Measurements from ENCODE around the gene TAS2R16. TPM values are rescaled to one million over a fixed set of nuclear protein-coding genes. Genes with fewer than 3 reads are reported as not detected.
"Not testable (repeated sequence)": the region's sequence is repeated elsewhere in the genome, so short reads cannot be mapped to it uniquely, and the experiment has no call there.

The TAS2R16 gene
- total RNA-seq, 1 donor = not detected

DNA sequence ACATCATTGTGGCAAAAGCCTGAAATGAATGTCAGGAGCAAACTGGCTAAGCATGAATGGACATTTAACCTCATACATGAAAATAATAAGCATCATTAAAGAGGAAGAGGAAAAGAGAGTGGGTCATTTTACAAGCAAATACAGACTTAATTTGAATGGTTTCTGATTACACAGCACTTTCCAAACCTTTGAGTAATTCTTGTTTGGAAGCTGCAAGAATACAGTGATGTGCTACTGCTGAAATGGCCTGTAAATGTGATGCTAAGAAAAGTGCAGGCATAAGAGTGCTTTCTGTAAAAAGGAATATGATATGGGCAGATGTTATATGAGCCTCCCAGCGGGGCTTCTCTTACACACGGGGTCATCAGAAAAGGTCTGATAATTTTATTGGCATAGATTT is 30.2 kb downstream of the TAS2R16 start:
- no peak for DNase-seq (ENCODE audit: low read depth)
- TF ChIP-seq, protein P1, sequence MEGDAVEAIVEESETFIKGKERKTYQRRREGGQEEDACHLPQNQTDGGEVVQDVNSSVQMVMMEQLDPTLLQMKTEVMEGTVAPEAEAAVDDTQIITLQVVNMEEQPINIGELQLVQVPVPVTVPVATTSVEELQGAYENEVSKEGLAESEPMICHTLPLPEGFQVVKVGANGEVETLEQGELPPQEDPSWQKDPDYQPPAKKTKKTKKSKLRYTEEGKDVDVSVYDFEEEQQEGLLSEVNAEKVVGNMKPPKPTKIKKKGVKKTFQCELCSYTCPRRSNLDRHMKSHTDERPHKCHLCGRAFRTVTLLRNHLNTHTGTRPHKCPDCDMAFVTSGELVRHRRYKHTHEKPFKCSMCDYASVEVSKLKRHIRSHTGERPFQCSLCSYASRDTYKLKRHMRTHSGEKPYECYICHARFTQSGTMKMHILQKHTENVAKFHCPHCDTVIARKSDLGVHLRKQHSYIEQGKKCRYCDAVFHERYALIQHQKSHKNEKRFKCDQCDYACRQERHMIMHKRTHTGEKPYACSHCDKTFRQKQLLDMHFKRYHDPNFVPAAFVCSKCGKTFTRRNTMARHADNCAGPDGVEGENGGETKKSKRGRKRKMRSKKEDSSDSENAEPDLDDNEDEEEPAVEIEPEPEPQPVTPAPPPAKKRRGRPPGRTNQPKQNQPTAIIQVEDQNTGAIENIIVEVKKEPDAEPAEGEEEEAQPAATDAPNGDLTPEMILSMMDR (IDR thresholded peaks at IDR 0.05; ENCODE audit: insufficient read depth, low read depth, low read length) = no peak
- H3K4me3 ChIP-seq (ENCODE audit: low read depth, low read length) = no peak overlapping the region

DNA sequence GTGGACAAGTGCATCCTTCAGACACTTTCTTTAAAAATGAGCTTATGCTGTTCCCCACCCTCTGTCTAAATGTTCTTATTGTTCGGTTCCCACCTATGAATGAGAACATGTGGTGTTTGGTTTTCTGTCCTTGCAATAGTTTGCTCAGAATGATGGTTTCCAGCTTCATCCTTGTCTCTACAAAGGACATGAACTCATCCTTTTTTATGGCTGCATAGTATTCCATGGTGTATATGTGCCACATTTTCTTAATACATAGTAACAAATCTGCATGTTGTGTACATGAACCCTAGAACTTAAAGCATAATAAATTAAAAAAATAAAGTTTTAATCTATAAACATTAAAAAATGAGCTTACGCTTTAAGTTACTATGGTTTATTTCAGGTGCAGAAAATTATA is 41.8 kb downstream of the TAS2R16 start:
- DNase-seq (ENCODE audit: low read depth) = not testable (repeated sequence)

DNA sequence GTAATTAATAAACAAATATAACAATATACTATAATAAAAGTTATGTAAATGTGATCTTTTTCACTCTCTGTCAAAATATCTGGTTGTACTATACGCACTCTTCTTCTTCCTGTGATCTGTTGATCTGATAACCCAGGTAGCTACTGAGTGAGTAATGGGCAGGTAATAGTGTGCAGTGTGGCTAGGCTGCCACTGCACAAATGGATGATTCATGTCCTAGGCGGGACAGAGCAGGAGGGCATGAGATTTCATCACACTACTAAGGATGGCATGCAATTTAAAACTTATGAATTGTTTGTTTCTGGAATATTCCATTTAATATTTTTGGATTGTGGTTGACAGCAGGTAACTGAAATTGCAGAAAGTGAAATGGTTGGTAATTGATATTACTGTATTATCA is 44.5 kb downstream of the TAS2R16 start:
- H3K4me3 ChIP-seq (ENCODE audit: low read depth, low read length) = no peak overlapping the region
- no peak for DNase-seq (ENCODE audit: low read depth)
- TF ChIP-seq, protein P1 (IDR thresholded peaks at IDR 0.05; ENCODE audit: insufficient read depth, low read depth, low read length) = no peak

More for the DNA sequence above, 41.8 kb downstream of the TAS2R16 start:
- H3K4me3 ChIP-seq (ENCODE audit: low read depth, low read length) = not testable (repeated sequence)

DNA sequence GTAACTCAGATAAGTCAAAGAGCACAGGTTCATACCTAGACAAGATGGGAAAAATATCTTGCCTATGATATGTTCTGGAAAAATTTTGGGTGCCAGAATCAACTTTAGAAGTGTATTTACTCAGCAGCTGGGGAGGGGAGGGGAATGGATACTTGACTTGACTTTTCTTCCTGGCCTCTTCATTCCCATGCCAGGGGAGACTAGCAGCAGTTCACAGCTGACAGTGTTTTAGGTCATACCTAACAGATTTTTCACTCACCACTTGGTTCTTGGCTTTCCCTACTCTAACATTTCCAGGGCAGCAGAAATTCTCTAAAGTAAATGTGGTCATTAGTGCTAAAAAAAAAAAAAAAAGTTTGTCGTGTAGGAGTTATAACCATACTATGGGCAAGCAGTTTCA is 46.3 kb downstream of the TAS2R16 start:
- no peak for DNase-seq (ENCODE audit: low read depth)
- TF ChIP-seq, protein P1 (IDR thresholded peaks at IDR 0.05; ENCODE audit: insufficient read depth, low read depth, low read length) = no peak
- no peak overlapping the region for H3K4me3 ChIP-seq (ENCODE audit: low read depth, low read length)

Other genes with a start within 250 kb of the TAS2R16 start
- 13.9 and 27.2 TPM in 2 replicates for gene CADPS2, start 109.2 kb downstream of the TAS2R16 start, total RNA-seq
- gene SLC13A1, start 204.3 kb upstream of the TAS2R16 start, total RNA-seq = not detected in 2 replicates